HCT116 (cell line): Measurements from ENCODE around the gene ZXDC. TPM values are rescaled to one million over a fixed set of nuclear protein-coding genes. Genes with fewer than 3 reads are reported as not detected.

ENCODE experiments used
- ATAC-seq: fragments of 200-7000 bp; cut with Tn5 transposase; 2 replicates; pipeline ENCODE4 v1.9.1; 2020; ENCODE audit warnings: mild to moderate bottlenecking, moderate library complexity
- BruUV-seq: library from RNA; stranded (reverse); fragments of 400-500 nt; replicated peaks from 2 replicates; lab custom pipeline; 2021; lab: Mats Ljungman, UMichigan
- CTCF ChIA-PET: fragments of 300-600 bp; sonication (Branson Sonifier 250); formaldehyde crosslinking; loops from one replicate; lab custom pipeline; 2021; ENCODE audit warnings: antibody characterized with exemption; lab: Charles Lee
- POLR2A ChIA-PET: fragments of 300-600, 350-600 bp; sonication (Branson Sonifier 250); formaldehyde crosslinking; loops from one replicate; lab custom pipeline; 2021; ENCODE audit warnings: antibody characterized with exemption; lab: Charles Lee
- RAD21 ChIA-PET, 2 experiments: fragments of 300-600 bp; sonication (Branson Sonifier 250); formaldehyde crosslinking; loops; one replicate each; lab custom pipeline; 2023; ENCODE audit warnings: low total read pairs in 2 of 2; ENCODE audit not compliant: uncharacterized antibody in 2 of 2, unreplicated experiment in 2 of 2, low non-redundant PET in 1 of 2; lab: Charles Lee
- DNase-seq: peaks from one replicate; pipeline ENCODE4 v3.0.0-alpha.2; 2010; ENCODE audit warnings: low read depth, low spot score
- H2AFZ ChIP-seq: fragments of 200-600 bp; shearing (Covaris generic), sonication (generic); 2 replicates; pipeline ENCODE4 v1.6.1; 2017; ENCODE audit warnings: low read depth, mixed run types, mixed read lengths, antibody characterized with exemption, low read length; ENCODE audit not compliant: poor library complexity, severe bottlenecking
- H3K27ac ChIP-seq: 2 replicates; pipeline ENCODE4 v1.5.1; 2012; ENCODE audit warnings: low read depth, low read length
- H3K27me3 ChIP-seq: fragments of 200-600 bp; sonication (generic); 2 replicates; pipeline ENCODE4 v1.6.1; 2016; ENCODE audit warnings: mixed run types, low read length, mixed read lengths; ENCODE audit not compliant: insufficient read depth
- H3K36me3 ChIP-seq, 2 experiments: fragments of 200-500 bp in 1 of 2; fragments of 200-600 bp in 1 of 2; sonication (Bioruptor generic) in 1 of 2; sonication (generic) in 1 of 2; 2 replicates each; pipeline versions ENCODE4 v1.5.1 to v1.6.1; 2014 to 2016; ENCODE audit warnings: low read length in 2 of 2, inconsistent platforms in 1 of 2, mixed read lengths in 1 of 2, mixed run types in 1 of 2; ENCODE audit not compliant: insufficient read depth in 2 of 2, control insufficient read depth in 1 of 2
- H3K4me1 ChIP-seq, 2 experiments: fragments of 200-600 bp in 1 of 2; sonication (generic) in 1 of 2; 2 replicates each; pipeline versions ENCODE4 v1.5.1 to v1.6.1; 2012 to 2017; ENCODE audit warnings: low read length in 2 of 2, inconsistent platforms in 1 of 2, mild to moderate bottlenecking in 1 of 2, mixed read lengths in 1 of 2, mixed run types in 1 of 2, moderate library complexity in 1 of 2; ENCODE audit not compliant: insufficient read depth in 2 of 2, control insufficient read depth in 1 of 2
- H3K4me2 ChIP-seq: fragments of 200-600 bp; sonication (generic); 2 replicates; pipeline ENCODE4 v1.6.1; 2017; ENCODE audit warnings: mixed run types, low read length, mixed read lengths
- H3K4me3 ChIP-seq, 2 experiments: fragments of 200-600 bp in 1 of 2; sonication (generic) in 1 of 2; replicated peaks in 1 of 2; 2 replicates each; pipeline ENCODE4 v1.5.1; 2011 to 2016; ENCODE audit warnings: low read length in 2 of 2, control low read depth in 1 of 2, low read depth in 1 of 2, mild to moderate bottlenecking in 1 of 2, mixed read lengths in 1 of 2, mixed run types in 1 of 2
- H3K79me2 ChIP-seq: fragments of 200-600 bp; sonication (generic); 2 replicates; pipeline ENCODE4 v1.6.1; 2017; ENCODE audit warnings: mild to moderate bottlenecking, mixed run types, low read length, moderate library complexity, mixed read lengths; ENCODE audit not compliant: insufficient read depth
- H3K9ac ChIP-seq: fragments of 200-600 bp; sonication (generic); 2 replicates; pipeline ENCODE4 v1.6.1; 2016; ENCODE audit warnings: low read length, mixed read lengths
- H3K9me2 ChIP-seq: fragments of 200-600 bp; sonication (generic), shearing (Covaris generic); 2 replicates; pipeline ENCODE4 v1.6.1; 2017; ENCODE audit warnings: mixed run types, mild to moderate bottlenecking, moderate library complexity; ENCODE audit not compliant: insufficient read depth
- H3K9me3 ChIP-seq, 2 experiments: fragments of 200-500 bp in 1 of 2; fragments of 200-600 bp in 1 of 2; sonication (Bioruptor generic) in 1 of 2; sonication (generic) in 1 of 2; 2 replicates each; pipeline ENCODE4 v1.6.1; 2014 to 2017; ENCODE audit warnings: low read length in 2 of 2, mixed read lengths in 2 of 2, inconsistent platforms in 1 of 2, low read depth in 1 of 2, mild to moderate bottlenecking in 1 of 2, mixed run types in 1 of 2, moderate library complexity in 1 of 2; ENCODE audit not compliant: control insufficient read depth in 1 of 2, insufficient read depth in 1 of 2
- H4K20me1 ChIP-seq: fragments of 200-600 bp; sonication (generic), shearing (Covaris generic); 2 replicates; pipeline ENCODE4 v1.6.1; 2017; ENCODE audit warnings: mixed run types, mild to moderate bottlenecking, moderate library complexity; ENCODE audit not compliant: insufficient read depth
- CEBPB ChIP-seq: IDR thresholded peaks from 2 replicates; pipeline ENCODE4 v1.6.1; 2012; ENCODE audit warnings: low read depth
- CTCF ChIP-seq, 3 experiments: fragments of 200-600 bp in 1 of 3; sonication (generic) in 1 of 3; IDR thresholded peaks in 2 of 3; conservative IDR thresholded peaks in 1 of 3; 2 replicates each; pipeline ENCODE4 v1.5.1; 2012 to 2017; ENCODE audit warnings: low read depth in 2 of 3, low read length in 2 of 3, antibody characterized with exemption in 1 of 3, borderline replicate concordance in 1 of 3, control low read depth in 1 of 3, mild to moderate bottlenecking in 1 of 3, mixed read lengths in 1 of 3, mixed run types in 1 of 3, moderate library complexity in 1 of 3; ENCODE audit not compliant: insufficient read depth in 1 of 3
- EZH2 ChIP-seq: fragments of 200-600 bp; sonication (generic); IDR thresholded peaks from 2 replicates; pipeline ENCODE4 v1.6.1; 2017; ENCODE audit warnings: antibody characterized with exemption, mixed run types
- MAX ChIP-seq: IDR thresholded peaks from 2 replicates; pipeline ENCODE4 v1.6.1; 2012
- RAD21 ChIP-seq: IDR thresholded peaks from 2 replicates; pipeline ENCODE4 v1.6.1; 2012; ENCODE audit warnings: low read depth, mild to moderate bottlenecking
- REST ChIP-seq: IDR thresholded peaks from 2 replicates; pipeline ENCODE4 v1.6.1; 2012; ENCODE audit warnings: low read depth
- SIN3A ChIP-seq: IDR thresholded peaks from 2 replicates; pipeline ENCODE4 v1.6.1; 2012; ENCODE audit warnings: low read depth
- SP1 ChIP-seq: IDR thresholded peaks from 2 replicates; pipeline ENCODE4 v1.6.1; 2012; ENCODE audit warnings: low read depth
- TCF7L2 ChIP-seq: IDR thresholded peaks from 2 replicates; pipeline ENCODE4 v1.7.0; 2011; ENCODE audit warnings: borderline replicate concordance, inconsistent platforms; ENCODE audit not compliant: insufficient read depth, insufficient read length; ENCODE audit errors: extremely low read depth
- ZFX ChIP-seq: fragments of 450-650 bp; IDR thresholded peaks from 2 replicates; pipeline ENCODE4 v1.6.1; 2017
- intact Hi-C: fragments of 100-400 bp; cut with micrococcal nuclease; formaldehyde crosslinking; loops from 2 replicates; pipeline ENCODE4 v1.10.0; 2022
- total RNA-seq: library from RNA; stranded (reverse); gene quantifications from one replicate; pipeline ENCODE4 v1.2.1, GENCODE V29; 2021; ENCODE audit not compliant: unreplicated experiment

The ZXDC gene
- total RNA-seq, 1 experiment from 2014 or later = 29.9 TPM

GRCh38 chr3:126393563-126393962 is 82.1 kb downstream of the ZXDC start (continued):
- no peak for TF ChIP-seq CTCF (IDR thresholded peaks at IDR 0.05 in 2 of 3, conservative IDR thresholded peaks at IDR 0.05 in 1 of 3; ENCODE audit: borderline replicate concordance in 1 of 3, insufficient read depth in 1 of 3, low read depth in 2 of 3, low read length in 2 of 3)
- no peak for TF ChIP-seq SIN3A
- TF ChIP-seq ZFX = no peak
- TF ChIP-seq MAX = no peak

- Histone ChIP-seq H3K9me2 (no peaks in the 10 kb centered on the region), H3K79me2 (no peaks in the 10 kb centered on the region), H3K4me2 (no peak overlapping the region), H3K4me3 (no peak overlapping the region), H3K9ac (no peak overlapping the region), H3K36me3 (no peaks in the 10 kb centered on the region), H4K20me1 (no peaks in the 10 kb centered on the region), H3K9me3 (no peaks in the 10 kb centered on the region), H2AFZ (no peak overlapping the region), H3K4me1 (peaks cover 7 to 12% of the 10 kb centered on the region in 2 experiments; a peak in 3 of 4 replicates), H3K27ac (no peak overlapping the region), H3K27me3 (no peaks in the 10 kb centered on the region)
- intact Hi-C loops = no loop called here
- ChIA-PET CTCF (no interaction called here), POLR2A (no interaction called here), RAD21 (no interaction called here)
- ATAC-seq = no peak
- BruUV-seq = no TSS peak
- TF ChIP-seq SP1 (no peak), CEBPB (no peak), RAD21 (no peak), TCF7L2 (no peak), EZH2 (no peak), REST (no peak)
- DNase-seq = no peak
These were observed 83.4 kb downstream of the ZXDC start for GRCh38 chr3:126392246-126392645.
